Trophoblast cell (in vitro differentiated cells and primary cell): ENCODE data around the gene DYNC2H1.

ENCODE experiments used
- DNase-seq, 2 donors: peaks; one replicate each; pipeline ENCODE4 v3.0.0-alpha.2; 2016
- H2AFZ ChIP-seq: 2 replicates; pipeline ENCODE4 v1.6.1; 2013; ENCODE audit warnings: low read length, moderate library complexity, mild to moderate bottlenecking; ENCODE audit not compliant: insufficient read depth, poor library complexity
- H2AK5ac ChIP-seq: 2 replicates; pipeline ENCODE4 v1.6.1; 2013; ENCODE audit warnings: mild to moderate bottlenecking, low read length
- H2BK120ac ChIP-seq: 2 replicates; pipeline ENCODE4 v1.6.1; 2013; ENCODE audit warnings: low read length, mild to moderate bottlenecking, moderate library complexity; ENCODE audit not compliant: insufficient read depth, poor library complexity
- H2BK12ac ChIP-seq: 2 replicates; pipeline ENCODE4 v1.6.1; 2013; ENCODE audit warnings: mild to moderate bottlenecking, low read length, moderate library complexity
- H2BK5ac ChIP-seq: 2 replicates; pipeline ENCODE4 v1.6.1; 2013; ENCODE audit warnings: low read length, low read depth, moderate library complexity, mild to moderate bottlenecking; ENCODE audit not compliant: poor library complexity
- H3K14ac ChIP-seq: 2 replicates; pipeline ENCODE4 v1.6.1; 2013; ENCODE audit warnings: mild to moderate bottlenecking, low read length
- H3K18ac ChIP-seq: 2 replicates; pipeline ENCODE4 v1.6.1; 2013; ENCODE audit warnings: mild to moderate bottlenecking, low read length
- H3K23ac ChIP-seq: 2 replicates; pipeline ENCODE4 v1.6.1; 2013; ENCODE audit warnings: low read length
- H3K27ac ChIP-seq: 2 replicates; pipeline ENCODE4 v1.5.1; 2013; ENCODE audit warnings: low read depth, mild to moderate bottlenecking, inconsistent platforms, low read length, moderate library complexity
- H3K27me3 ChIP-seq: 2 replicates; pipeline ENCODE4 v1.6.1; 2013; ENCODE audit warnings: inconsistent platforms, mild to moderate bottlenecking, low read length, moderate library complexity; ENCODE audit not compliant: insufficient read depth
- H3K36me3 ChIP-seq, 2 experiments: 1 replicate in 1 of 2; 2 replicates in 1 of 2; pipeline ENCODE4 v1.6.1; 2013; ENCODE audit warnings: low read length in 2 of 2, mild to moderate bottlenecking in 2 of 2, moderate library complexity in 1 of 2; ENCODE audit not compliant: insufficient read depth in 2 of 2, control insufficient read depth in 1 of 2
- H3K4ac ChIP-seq: 2 replicates; pipeline ENCODE4 v1.6.1; 2013; ENCODE audit warnings: low read depth, mild to moderate bottlenecking, low read length, moderate library complexity
- H3K4me1 ChIP-seq, 2 experiments: 1 replicate in 1 of 2; 2 replicates in 1 of 2; pipeline ENCODE4 v1.6.1; 2013; ENCODE audit warnings: low read length in 2 of 2, mild to moderate bottlenecking in 2 of 2, moderate library complexity in 1 of 2; ENCODE audit not compliant: insufficient read depth in 2 of 2, control insufficient read depth in 1 of 2
- H3K4me2 ChIP-seq: 2 replicates; pipeline ENCODE4 v1.6.1; 2013; ENCODE audit warnings: inconsistent platforms, mild to moderate bottlenecking, low read length, moderate library complexity
- H3K4me3 ChIP-seq: 2 replicates; pipeline ENCODE4 v1.5.1; 2013; ENCODE audit warnings: mild to moderate bottlenecking, low read depth, low read length, inconsistent platforms
- H3K79me1 ChIP-seq: one replicate; pipeline ENCODE4 v1.6.1; 2013; ENCODE audit warnings: low read length
- H3K79me2 ChIP-seq: 2 replicates; pipeline ENCODE4 v1.6.1; 2013; ENCODE audit warnings: low read length, mild to moderate bottlenecking; ENCODE audit not compliant: control insufficient read depth, insufficient read depth, poor library complexity
- H3K9ac ChIP-seq: 2 replicates; pipeline ENCODE4 v1.6.1; 2013; ENCODE audit warnings: mild to moderate bottlenecking, low read length
- H3K9me3 ChIP-seq: 2 replicates; pipeline ENCODE4 v1.6.1; 2013; ENCODE audit warnings: low read depth, mild to moderate bottlenecking, control low read depth, inconsistent platforms, low read length; ENCODE audit not compliant: insufficient read depth
- H4K12ac ChIP-seq: 2 replicates; pipeline ENCODE4 v1.6.1; 2013; ENCODE audit warnings: low read depth, mild to moderate bottlenecking, low read length, moderate library complexity
- H4K8ac ChIP-seq: 2 replicates; pipeline ENCODE4 v1.6.1; 2013; ENCODE audit warnings: low read depth, mild to moderate bottlenecking, low read length, moderate library complexity
- H4K91ac ChIP-seq: one replicate; pipeline ENCODE4 v1.6.1; 2013; ENCODE audit warnings: low read depth, mild to moderate bottlenecking, low read length, moderate library complexity
- WGBS: extraction: QIAGEN DNeasy Blood & Tissue Kit; methylation state at CpG from one replicate; pipeline ENCODE4 v1.1.7; 2013; ENCODE audit warnings: missing lambda C conversion rate; ENCODE audit not compliant: insufficient read length, insufficient coverage; ENCODE audit errors: extremely low coverage; 5-methylcytosine and 5-hydroxymethylcytosine counted together

DYNC2H1 gene

GRCh38 chr11:103241574-103241973 lies 132.3 kb downstream of the DYNC2H1 start:
- Histone ChIP-seq H3K27ac (no peak overlapping the region), H3K9me3 (no peaks in the 10 kb centered on the region), H2AK5ac (no peak overlapping the region), H3K36me3 (no peaks in the 10 kb centered on the region), H3K18ac (no peak overlapping the region), H3K9ac (no peak overlapping the region), H2AFZ (no peak overlapping the region), H2BK5ac (no peak overlapping the region), H3K79me1 (no peaks in the 10 kb centered on the region), H4K12ac (no peak overlapping the region), H3K4me3 (no peak overlapping the region), H3K23ac (no peak overlapping the region), H3K4ac (no peak overlapping the region), H3K4me2 (no peak overlapping the region), H4K91ac (no peak overlapping the region), H3K79me2 (no peaks in the 10 kb centered on the region), H2BK120ac (no peak overlapping the region), H2BK12ac (no peak overlapping the region), H4K8ac (no peak overlapping the region), H3K4me1 (no peaks in the 10 kb centered on the region), H3K14ac (no peak overlapping the region), H3K27me3 (no peaks in the 10 kb centered on the region)
- DNase-seq = no peak
- WGBS = no CpG with 5 or more reads among the region's 6 CpGs

DNA sequence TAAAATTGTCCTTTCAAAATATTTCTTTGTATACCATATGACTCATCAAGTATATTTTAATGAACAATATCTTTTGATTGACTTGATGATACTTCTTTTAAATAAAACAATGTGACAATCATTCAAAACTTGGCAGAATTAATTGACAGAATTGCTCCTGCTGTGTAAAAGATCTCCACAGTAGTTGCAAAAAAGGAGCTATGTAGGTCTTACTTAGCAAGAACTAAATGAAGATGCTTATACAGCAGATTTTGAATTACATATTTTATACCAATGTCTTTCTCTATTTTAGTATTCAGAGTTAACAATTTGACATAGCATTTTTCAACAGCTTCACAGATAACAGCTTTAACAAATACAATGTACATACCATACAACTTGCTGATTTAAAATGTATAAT lies 144.9 kb downstream of the DYNC2H1 start:
- Histone ChIP-seq H3K4ac (no peak overlapping the region), H2AK5ac (no peak overlapping the region), H3K14ac (no peak overlapping the region), H4K12ac (no peak overlapping the region), H3K9ac (no peak overlapping the region), H3K4me2 (no peak overlapping the region), H3K36me3 (no peaks in the 10 kb centered on the region), H3K9me3 (no peaks in the 10 kb centered on the region), H2BK120ac (no peak overlapping the region), H2BK12ac (no peak overlapping the region), H3K27me3 (no peaks in the 10 kb centered on the region), H3K79me1 (no peaks in the 10 kb centered on the region), H4K91ac (no peak overlapping the region), H3K23ac (no peak overlapping the region), H3K18ac (no peak overlapping the region), H4K8ac (no peak overlapping the region), H3K27ac (no peak overlapping the region), H3K4me1 (no peaks in the 10 kb centered on the region), H2BK5ac (no peak overlapping the region), H2AFZ (no peak overlapping the region), H3K4me3 (no peak overlapping the region), H3K79me2 (no peaks in the 10 kb centered on the region)
- DNase-seq = no peak

DNA sequence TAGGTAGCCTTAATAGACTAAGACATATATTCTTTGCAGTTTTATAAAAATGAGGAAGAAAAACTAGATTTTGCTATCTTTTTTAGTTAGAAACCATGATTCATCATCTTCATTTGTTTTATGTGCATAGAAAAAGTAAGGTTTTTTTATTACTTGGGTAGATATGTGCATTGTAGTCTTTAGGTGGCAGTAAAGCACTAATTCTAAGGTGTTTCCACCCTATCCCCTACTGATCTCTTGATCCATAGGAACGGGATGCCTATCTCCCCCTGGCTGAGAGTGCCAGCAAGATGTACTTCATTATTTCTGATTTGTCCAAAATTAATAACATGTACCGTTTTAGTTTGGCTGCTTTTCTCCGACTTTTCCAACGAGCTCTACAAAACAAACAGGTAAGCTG lies 148.1 kb downstream of the DYNC2H1 start:
- Histone ChIP-seq H3K4me2 (no peak overlapping the region), H3K4ac (no peak overlapping the region), H3K23ac (no peak overlapping the region), H4K8ac (no peak overlapping the region), H4K12ac (no peak overlapping the region), H2AFZ (no peak overlapping the region), H2BK5ac (no peak overlapping the region), H3K4me3 (no peak overlapping the region), H3K4me1 (no peaks in the 10 kb centered on the region), H3K27me3 (no peaks in the 10 kb centered on the region), H3K79me1 (no peaks in the 10 kb centered on the region), H4K91ac (no peak overlapping the region), H3K9me3 (no peaks in the 10 kb centered on the region), H3K9ac (no peak overlapping the region), H3K18ac (no peak overlapping the region), H3K79me2 (no peaks in the 10 kb centered on the region), H3K14ac (no peak overlapping the region), H3K27ac (no peak overlapping the region), H2BK120ac (no peak overlapping the region), H3K36me3 (no peaks in the 10 kb centered on the region), H2BK12ac (no peak overlapping the region), H2AK5ac (no peak overlapping the region)
- WGBS = no CpG with 5 or more reads among the region's 4 CpGs
- peak in 1 of 2 donors; percentile 49 for DNase-seq

GRCh38 chr11:103266167-103266831 lies 157.1 kb downstream of the DYNC2H1 start:
- WGBS = no CpG with 5 or more reads among the region's 9 CpGs
- no peak overlapping the region for H3K14ac ChIP-seq
- no peak overlapping the region for H3K4me2 ChIP-seq
- H3K4ac ChIP-seq = no peak overlapping the region
- no peaks in the 10 kb centered on the region for H3K4me1 ChIP-seq
- no peak overlapping the region for H3K18ac ChIP-seq
- no peaks in the 10 kb centered on the region for H3K9me3 ChIP-seq
- no peaks in the 10 kb centered on the region for H3K27me3 ChIP-seq
- no peak overlapping the region for H2BK120ac ChIP-seq
- DNase-seq = no peak
- no peaks in the 10 kb centered on the region for H3K79me2 ChIP-seq
- H3K23ac ChIP-seq = no peak overlapping the region
- H3K36me3 ChIP-seq = no peaks in the 10 kb centered on the region
- H2BK5ac ChIP-seq = no peak overlapping the region
- H2AFZ ChIP-seq = no peak overlapping the region
- H3K27ac ChIP-seq = no peak overlapping the region
- H3K79me1 ChIP-seq = no peaks in the 10 kb centered on the region
- no peak overlapping the region for H3K9ac ChIP-seq
- H2AK5ac ChIP-seq = no peak overlapping the region
- H2BK12ac ChIP-seq = no peak overlapping the region
- H4K91ac ChIP-seq = no peak overlapping the region
- no peak overlapping the region for H4K8ac ChIP-seq
- no peak overlapping the region for H4K12ac ChIP-seq
- H3K4me3 ChIP-seq = peak overlapping the region; percentile 28
